OCI-LY7 (cell line): ENCODE measurements around the gene LSS. TPM values are rescaled to one million over a fixed set of nuclear protein-coding genes. Genes with fewer than 3 reads are reported as not detected.
"Not testable (repeated sequence)": the region's sequence is repeated elsewhere in the genome, so short reads cannot be mapped to it uniquely, and the experiment has no call there.

Source experiments
- BruUV-seq: library from RNA; stranded (reverse); fragments of 400-500 nt; replicated peaks from 2 replicates; lab custom pipeline; 2021; lab: Mats Ljungman, UMichigan
- CTCF ChIA-PET: fragments of 300-600 bp; sonication (Branson Sonifier 250); formaldehyde crosslinking; loops from one replicate; lab custom pipeline; 2022; ENCODE audit warnings: antibody characterized with exemption; ENCODE audit not compliant: unreplicated experiment; lab: Charles Lee
- POLR2A ChIA-PET: fragments of 300-600 bp; sonication (Branson Sonifier 250); formaldehyde crosslinking; loops from one replicate; lab custom pipeline; 2022; ENCODE audit warnings: antibody characterized with exemption; lab: Charles Lee
- DNase-seq: peaks from one replicate; pipeline ENCODE4 v3.0.0-alpha.2; 2015; ENCODE audit warnings: low spot score
- H2AFZ ChIP-seq: fragments of 200-600 bp; sonication (generic), shearing (Covaris generic); 2 replicates; pipeline ENCODE4 v1.6.1; 2014; ENCODE audit warnings: mild to moderate bottlenecking, antibody characterized with exemption, low read length, moderate library complexity
- H3K27ac ChIP-seq: fragments of 200-600 bp; sonication (generic); 2 replicates; pipeline ENCODE4 v1.5.1; 2014; ENCODE audit warnings: mixed run types, low read depth, mild to moderate bottlenecking, moderate library complexity, low read length, inconsistent platforms; ENCODE audit not compliant: poor library complexity, severe bottlenecking
- H3K36me3 ChIP-seq: fragments of 200-600 bp; sonication (generic); 2 replicates; pipeline ENCODE4 v1.6.1; 2014; ENCODE audit warnings: mild to moderate bottlenecking, antibody characterized with exemption, low read length, moderate library complexity, mixed read lengths; ENCODE audit not compliant: insufficient read depth
- H3K4me1 ChIP-seq: fragments of 200-600 bp; sonication (generic); 2 replicates; pipeline ENCODE4 v1.5.1; 2014; ENCODE audit warnings: mild to moderate bottlenecking, low read length; ENCODE audit not compliant: insufficient read depth, poor library complexity, severe bottlenecking
- H3K4me2 ChIP-seq: fragments of 200-600 bp; sonication (generic); 2 replicates; pipeline ENCODE4 v1.6.1; 2014; ENCODE audit warnings: mild to moderate bottlenecking, low read length
- H3K4me3 ChIP-seq: fragments of 200-600 bp; sonication (generic); 2 replicates; pipeline ENCODE4 v1.5.1; 2014; ENCODE audit warnings: mild to moderate bottlenecking, low read depth, low read length; ENCODE audit not compliant: poor library complexity, severe bottlenecking
- H3K79me2 ChIP-seq: fragments of 200-600 bp; sonication (generic); 2 replicates; pipeline ENCODE4 v1.6.1; 2016; ENCODE audit warnings: low read depth, mild to moderate bottlenecking, low read length, moderate library complexity, mixed read lengths; ENCODE audit not compliant: insufficient read depth
- H3K9me2 ChIP-seq: fragments of 200-600 bp; sonication (generic); 2 replicates; pipeline ENCODE4 v1.6.1; 2016; ENCODE audit warnings: mild to moderate bottlenecking, low read length, mixed read lengths; ENCODE audit not compliant: insufficient read depth
- H3K9me3 ChIP-seq: fragments of 200-600 bp; sonication (generic); 2 replicates; pipeline ENCODE4 v1.6.1; 2014; ENCODE audit warnings: mild to moderate bottlenecking, mixed run types, low read length, mixed read lengths
- H4K20me1 ChIP-seq: fragments of 200-600 bp; sonication (generic); 2 replicates; pipeline ENCODE4 v1.6.1; 2014; ENCODE audit warnings: mild to moderate bottlenecking, antibody characterized with exemption, low read length, moderate library complexity, mixed read lengths; ENCODE audit not compliant: insufficient read depth
- EZH2phosphoT487 ChIP-seq: fragments of 200-600 bp; sonication (generic); IDR thresholded peaks from 2 replicates; pipeline ENCODE4 v1.6.1; 2018; ENCODE audit warnings: low read depth, borderline replicate concordance, mild to moderate bottlenecking, mixed run types, antibody characterized with exemption, low read length, moderate library complexity, mixed read lengths
- intact Hi-C: fragments of 100-400 bp; cut with micrococcal nuclease; formaldehyde crosslinking; loops from one replicate; pipeline ENCODE4 v1.10.0; 2022; ENCODE audit not compliant: unreplicated experiment
- total RNA-seq, 2 experiments: library from RNA; depleted of rRNA in 1 of 2; stranded (reverse); fragments of >200 nt in 1 of 2; shearing (Covaris generic) in 1 of 2; gene quantifications; 2 replicates each; pipeline ENCODE4 v1.2.3, GENCODE V29; 2014 to 2022
- TF ChIP-seq, protein P1 (sequence below): fragments of 200-600 bp; sonication (generic); conservative IDR thresholded peaks from 2 replicates; pipeline ENCODE4 v1.5.1; 2014; ENCODE audit warnings: mild to moderate bottlenecking, antibody characterized with exemption, low read length, moderate library complexity, mixed read lengths

Gene LSS
- total RNA-seq, 2 experiments from 2014 or later = 45.4 to 137 TPM

DNA sequence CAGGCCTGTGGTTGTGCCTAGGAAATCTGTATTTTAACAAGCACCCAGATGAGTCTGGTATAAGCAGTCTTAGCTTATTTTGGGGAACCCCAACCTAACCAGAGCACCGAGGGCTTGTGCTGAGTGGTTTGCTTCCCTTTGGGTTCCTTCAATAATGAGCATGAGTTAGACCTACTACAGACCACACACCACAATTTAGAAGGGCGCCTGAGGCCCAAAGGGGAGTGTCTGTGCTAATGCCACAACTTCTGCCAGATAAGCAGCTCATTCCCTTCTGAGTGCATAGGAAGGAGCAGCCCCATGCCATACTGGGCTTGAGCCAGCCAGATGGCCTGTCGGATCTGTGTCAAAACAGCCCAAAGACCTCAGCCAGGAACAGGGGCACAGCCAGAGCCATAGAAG, 15.4 kb upstream of the LSS start:
- Histone ChIP-seq H3K9me3 (no peaks in the 10 kb centered on the region), H3K4me1 (peaks cover 10% of the 10 kb centered on the region), H3K9me2 (no peaks in the 10 kb centered on the region), H3K27ac (no peak overlapping the region), H3K79me2 (no peaks in the 10 kb centered on the region), H2AFZ (no peak overlapping the region), H4K20me1 (no peaks in the 10 kb centered on the region), H3K36me3 (peaks cover 96% of the 10 kb centered on the region), H3K4me2 (no peak overlapping the region), H3K4me3 (no peak overlapping the region)
- intact Hi-C loops = no loop called here
- no peak for TF ChIP-seq EZH2phosphoT487
- TF ChIP-seq, protein P1, sequence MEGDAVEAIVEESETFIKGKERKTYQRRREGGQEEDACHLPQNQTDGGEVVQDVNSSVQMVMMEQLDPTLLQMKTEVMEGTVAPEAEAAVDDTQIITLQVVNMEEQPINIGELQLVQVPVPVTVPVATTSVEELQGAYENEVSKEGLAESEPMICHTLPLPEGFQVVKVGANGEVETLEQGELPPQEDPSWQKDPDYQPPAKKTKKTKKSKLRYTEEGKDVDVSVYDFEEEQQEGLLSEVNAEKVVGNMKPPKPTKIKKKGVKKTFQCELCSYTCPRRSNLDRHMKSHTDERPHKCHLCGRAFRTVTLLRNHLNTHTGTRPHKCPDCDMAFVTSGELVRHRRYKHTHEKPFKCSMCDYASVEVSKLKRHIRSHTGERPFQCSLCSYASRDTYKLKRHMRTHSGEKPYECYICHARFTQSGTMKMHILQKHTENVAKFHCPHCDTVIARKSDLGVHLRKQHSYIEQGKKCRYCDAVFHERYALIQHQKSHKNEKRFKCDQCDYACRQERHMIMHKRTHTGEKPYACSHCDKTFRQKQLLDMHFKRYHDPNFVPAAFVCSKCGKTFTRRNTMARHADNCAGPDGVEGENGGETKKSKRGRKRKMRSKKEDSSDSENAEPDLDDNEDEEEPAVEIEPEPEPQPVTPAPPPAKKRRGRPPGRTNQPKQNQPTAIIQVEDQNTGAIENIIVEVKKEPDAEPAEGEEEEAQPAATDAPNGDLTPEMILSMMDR = no peak
- BruUV-seq = no TSS peak
- DNase-seq = no peak
- ChIA-PET POLR2A (interaction anchor here (0.7 kb wide), 1 partner anchor 12 kb away, joined by 3 read pairs; no protein-coding TSS in a partner anchor), CTCF (no interaction called here)

GRCh38 chr21:46243325-46243724, 14.8 kb upstream of the LSS start:
- no peaks in the 10 kb centered on the region for H4K20me1 ChIP-seq
- peaks cover 95% of the 10 kb centered on the region for H3K36me3 ChIP-seq
- H3K27ac ChIP-seq = no peak overlapping the region
- H2AFZ ChIP-seq = no peak overlapping the region
- BruUV-seq = no TSS peak
- DNase-seq = no peak
- no peak overlapping the region for H3K4me2 ChIP-seq
- CTCF ChIA-PET = no interaction called here
- TF ChIP-seq EZH2phosphoT487 = no peak
- TF ChIP-seq, protein P1 = no peak
- intact Hi-C loops = no loop called here
- no peaks in the 10 kb centered on the region for H3K9me3 ChIP-seq
- POLR2A ChIA-PET = interaction anchor here (0.7 kb wide), 1 partner anchor 11 kb away, joined by 3 read pairs; no protein-coding TSS in a partner anchor
- H3K79me2 ChIP-seq = no peaks in the 10 kb centered on the region
- H3K4me3 ChIP-seq = no peak overlapping the region
- H3K9me2 ChIP-seq = no peaks in the 10 kb centered on the region
- H3K4me1 ChIP-seq = peaks cover 7% of the 10 kb centered on the region

- H2AFZ ChIP-seq, H4K20me1 ChIP-seq, H3K9me3 ChIP-seq, H3K27ac ChIP-seq, H3K4me3 ChIP-seq, H3K4me1 ChIP-seq, H3K79me2 ChIP-seq, BruUV-seq, intact Hi-C loops, H3K4me2 ChIP-seq, H3K9me2 ChIP-seq, DNase-seq: not testable (repeated sequence)
- ChIA-PET POLR2A (interaction anchor here (0.9 kb wide), 1 partner anchor 9 kb away, joined by 4 read pairs; no protein-coding TSS in a partner anchor), CTCF (interaction anchor here (0.5 kb wide), 1 partner anchor 48 kb away, joined by 4 read pairs; no protein-coding TSS in a partner anchor)
- H3K36me3 ChIP-seq = peaks cover 83% of the 10 kb centered on the region
These were observed 13.0 kb upstream of the LSS start for GRCh38 chr21:46241577-46241976.
